K562 (cell line): ENCODE results near the gene GHR. TPM values are rescaled to one million over a fixed set of nuclear protein-coding genes. Genes with fewer than 3 reads are reported as not detected.

ENCODE experiments used
- ATAC-seq: fragments of 200-7000 bp; cut with Tn5 transposase; 3 replicates; pipeline ENCODE4 v1.9.1; 2020; ENCODE audit warnings: moderate library complexity
- BruUV-seq: library from RNA; stranded (reverse); fragments of 400-500 nt; replicated peaks from 2 replicates; lab custom pipeline; 2021; lab: Mats Ljungman, UMichigan
- CTCF ChIA-PET: fragments of 300-600 bp; formaldehyde crosslinking; extraction: SDS; loops from one replicate; lab custom pipeline; 2021; ENCODE audit warnings: low intra/inter-chr PET ratio; lab: Yijun Ruan, JAX
- POLR2A ChIA-PET: fragments of 300-600, 350-650 bp; sonication (Branson Sonifier 250); formaldehyde crosslinking; extraction: SDS; loops from one replicate; lab custom pipeline; 2021; ENCODE audit warnings: antibody characterized with exemption, inconsistent platforms; lab: Yijun Ruan, JAX
- DNase-seq, 4 experiments: peaks; one replicate each; pipeline versions ENCODE4 v3.0.0 to v3.0.0-alpha.2; 2011 to 2018; ENCODE audit warnings: low spot score in 3 of 4, mixed read lengths in 3 of 4; ENCODE audit errors: extremely low read depth in 1 of 4
- FAIRE-seq: peaks from 2 replicates; lab custom pipeline; 2011; peaks lifted over from hg19 to GRCh38; lab: Jason Lieb, UNC
- H2AFZ ChIP-seq: 2 replicates; pipeline ENCODE4 v1.6.0; 2011; ENCODE audit warnings: low read depth, low read length, control low read depth, inconsistent platforms
- H3K27ac ChIP-seq: fragments of 200-600 bp; 3 replicates; pipeline ENCODE4 v1.8.0; 2011; ENCODE audit warnings: low read depth, mild to moderate bottlenecking, control low read depth, inconsistent platforms, low read length, moderate library complexity, mixed read lengths; ENCODE audit errors: extremely low read depth
- H3K27me3 ChIP-seq, 2 experiments: fragments of 300-600 bp in 1 of 2; 2 replicates in 1 of 2; 3 replicates in 1 of 2; pipeline versions ENCODE4 v1.6.0 to v1.8.0; 2011; ENCODE audit warnings: inconsistent platforms in 2 of 2, low read length in 2 of 2, mild to moderate bottlenecking in 1 of 2, mixed read lengths in 1 of 2, moderate library complexity in 1 of 2; ENCODE audit not compliant: control insufficient read depth in 2 of 2, insufficient read depth in 2 of 2
- H3K36me3 ChIP-seq: fragments of 300-600 bp; 3 replicates; pipeline ENCODE4 v1.8.0; 2011; ENCODE audit warnings: mild to moderate bottlenecking, low read length, inconsistent platforms; ENCODE audit not compliant: control insufficient read depth, insufficient read depth
- H3K4me1 ChIP-seq, 2 experiments: fragments of 200-600 bp in 1 of 2; replicated peaks in 1 of 2; 2 replicates in 1 of 2; 3 replicates in 1 of 2; pipeline versions ENCODE4 v1.5.1 to v1.8.0; 2011; ENCODE audit warnings: inconsistent platforms in 2 of 2, low read length in 2 of 2, mild to moderate bottlenecking in 1 of 2, mixed read lengths in 1 of 2, moderate library complexity in 1 of 2; ENCODE audit not compliant: control insufficient read depth in 2 of 2, insufficient read depth in 2 of 2
- H3K4me2 ChIP-seq: 2 replicates; pipeline ENCODE4 v1.6.1; 2011; ENCODE audit warnings: low read length, control low read depth, inconsistent platforms, mixed read lengths; ENCODE audit not compliant: insufficient read depth
- H3K4me3 ChIP-seq: fragments of 200-600 bp; sonication (generic), shearing (Covaris generic); 2 replicates; pipeline ENCODE4 v1.5.1; 2016; ENCODE audit warnings: control low read depth, inconsistent platforms
- H3K79me2 ChIP-seq: fragments of 200-600 bp; 3 replicates; pipeline ENCODE4 v1.8.0; 2011; ENCODE audit warnings: low read length, inconsistent platforms; ENCODE audit not compliant: control insufficient read depth, insufficient read depth
- H3K9ac ChIP-seq, 2 experiments: 2 replicates each; pipeline versions ENCODE4 v1.6.0 to v1.6.1; 2011; ENCODE audit warnings: low read depth in 2 of 2, low read length in 2 of 2, control low read depth in 1 of 2, inconsistent platforms in 1 of 2, mild to moderate bottlenecking in 1 of 2, mixed read lengths in 1 of 2; ENCODE audit not compliant: insufficient read depth in 1 of 2
- H3K9me1 ChIP-seq: one replicate; pipeline ENCODE4 v1.6.0; 2011; ENCODE audit warnings: inconsistent platforms, mild to moderate bottlenecking, low read length, moderate library complexity; ENCODE audit not compliant: control insufficient read depth, insufficient read depth
- H3K9me3 ChIP-seq: replicated peaks from 2 replicates; pipeline ENCODE4 v1.5.1; 2011; ENCODE audit warnings: low read depth, low read length, inconsistent platforms; ENCODE audit not compliant: control insufficient read depth, insufficient read depth
- H4K20me1 ChIP-seq: replicated peaks from 2 replicates; pipeline ENCODE4 v1.6.1; 2011; ENCODE audit warnings: low read length, inconsistent platforms, mixed read lengths; ENCODE audit not compliant: control insufficient read depth, insufficient read depth
- CBX1 ChIP-seq: sonication (generic); IDR thresholded peaks from 2 replicates; pipeline ENCODE4 v1.6.1; 2016; ENCODE audit warnings: antibody characterized with exemption, low read depth, mild to moderate bottlenecking
- CEBPG ChIP-seq, 3 experiments: fragments of 200-800 bp in 1 of 3; sonication (Bioruptor generic) in 1 of 3; sonication (generic) in 1 of 3; formaldehyde crosslinking in 1 of 3; IDR thresholded peaks in 2 of 3; conservative IDR thresholded peaks in 1 of 3; 2 replicates each; pipeline versions ENCODE4 v1.6.1 to v1.8.0; 2016 to 2022; ENCODE audit warnings: missing compliant biosample characterization in 2 of 3, missing genetic modification characterization in 2 of 3, mild to moderate bottlenecking in 1 of 3, missing genetic modification reagents in 1 of 3
- ETV6 ChIP-seq, 3 experiments: fragments of 150-350 bp in 1 of 3; sonication (generic) in 1 of 3; formaldehyde crosslinking in 1 of 3; IDR thresholded peaks; 2 replicates each; pipeline versions ENCODE4 v1.6.1 to v1.8.0; 2014 to 2022; ENCODE audit warnings: borderline replicate concordance in 2 of 3, low read depth in 2 of 3, antibody characterized with exemption in 1 of 3, low read length in 1 of 3, mild to moderate bottlenecking in 1 of 3, missing genetic modification reagents in 1 of 3
- FOXM1 ChIP-seq, 2 experiments: fragments of 450-650 bp in 1 of 2; sonication (generic) in 1 of 2; formaldehyde crosslinking in 1 of 2; IDR thresholded peaks; 2 replicates each; pipeline versions ENCODE4 v1.6.1 to v1.9.0; 2017 to 2022; ENCODE audit warnings: low read depth in 2 of 2, mild to moderate bottlenecking in 2 of 2, missing genetic modification reagents in 1 of 2, moderate library complexity in 1 of 2
- RBM25 ChIP-seq: fragments of 200-400 bp; formaldehyde crosslinking; IDR thresholded peaks from 2 replicates; pipeline ENCODE4 v1.6.1; 2018; ENCODE audit warnings: low read length, low read depth, moderate library complexity; ENCODE audit not compliant: severe bottlenecking
- ZFP36 ChIP-seq: fragments of 150-350 bp; IDR thresholded peaks from 2 replicates; pipeline ENCODE4 v1.6.1; 2018; ENCODE audit warnings: low read length, low read depth; ENCODE audit not compliant: partially characterized antibody
- WGBS: fragments of 100-300 bp; shearing (Covaris generic); methylation state at CpG from one replicate; pipeline ENCODE4 v1.1.6; 2016; ENCODE audit warnings: low coverage, mixed read lengths; ENCODE audit not compliant: insufficient coverage; ENCODE audit errors: missing lambda C conversion rate; 5-methylcytosine and 5-hydroxymethylcytosine counted together
- in situ Hi-C: fragments of 300-500 bp; cut with MboI; formaldehyde crosslinking; loops from 4 replicates; pipeline ENCODE4 v1.15.0; 2018; ENCODE audit warnings: inconsistent platforms, mixed read lengths
- intact Hi-C: fragments of 100-400 bp; cut with micrococcal nuclease; formaldehyde crosslinking; loops from 2 replicates; pipeline ENCODE4 v1.14.2; 2022
- polyA plus RNA-seq, 8 experiments: library from polyadenylated mRNA; depleted of rRNA in 4 of 8; stranded (reverse) in 5 of 8; unstranded in 3 of 8; fragments of >200 nt; fragmentation: Nextera tagmentation in 2 of 8; fragmentation: Illumina TruSeq in 1 of 8; extraction: Ambion mirVana in 2 of 8; extraction: Trizol in 1 of 8; gene quantifications; 2 replicates each; pipeline versions ENCODE4 v1.2.1 to v1.2.3, GENCODE V29; 2011 to 2014; ENCODE audit warnings: inconsistent platforms in 1 of 8, missing spikeins in 1 of 8
- total RNA-seq, 7 experiments: library from RNA; depleted of rRNA in 6 of 7; stranded (reverse); fragments of >200 nt in 6 of 7; fragmentation: Illumina TruSeq in 2 of 7; extraction: Trizol in 2 of 7; gene quantifications; 2 replicates each; pipeline versions ENCODE4 v1.2.1 to v1.2.3, GENCODE V29; 2011 to 2021; ENCODE audit warnings: low replicate concordance in 1 of 7

The GHR gene
- total and polyA plus RNA-seq, 9 of the 15 experiments (the other 6 are each of a cell fraction or from before 2014, with no cell fraction given), result 0.01 to 0.13 (median 0.07) TPM; not detected in 5

GRCh38 chr5:42701351-42702059 is 278.3 kb downstream of the GHR start:
- H3K4me1 ChIP-seq, result no peaks in the 10 kb centered on the region
- no peaks in the 10 kb centered on the region for H3K9me1 ChIP-seq
- no peaks in the 10 kb centered on the region for H3K36me3 ChIP-seq
- DNase-seq (no peak), FAIRE-seq (no peak), ATAC-seq (no peak)
- ChIA-PET CTCF (no interaction called here), POLR2A (interaction anchor here (1.0 to 1.4 kb wide), 3 partner anchors 9 to 33 kb away, joined by 3 to 4 read pairs (median 4); no protein-coding TSS in a partner anchor)
- H4K20me1 ChIP-seq, result no peaks in the 10 kb centered on the region
- no peaks in the 10 kb centered on the region for H3K79me2 ChIP-seq
- in situ Hi-C loops (no loop called here), intact Hi-C loops (no loop called here)
- no peak overlapping the region for H3K4me3 ChIP-seq
- no peak overlapping the region for H3K9ac ChIP-seq
- no TSS peak for BruUV-seq
- no peaks in the 10 kb centered on the region for H3K9me3 ChIP-seq
- no peak overlapping the region for H3K27ac ChIP-seq
- H2AFZ ChIP-seq, result no peak overlapping the region
- no peak for TF ChIP-seq CBX1
- TF ChIP-seq CEBPG (CRISPR knock-in tag; IDR thresholded peaks at IDR 0.05), result no peak
- TF ChIP-seq CEBPG (tag; conservative IDR thresholded peaks at IDR 0.05 in 1 of 2, IDR thresholded peaks at IDR 0.05 in 1 of 2), result peak in 1 of 2 experiments; percentile 64; a peak in 3 of 4 replicates
- 1% methylated on average over 7 of the region's 7 CpGs for WGBS
- no peaks in the 10 kb centered on the region for H3K27me3 ChIP-seq
- no peak overlapping the region for H3K4me2 ChIP-seq

DNA sequence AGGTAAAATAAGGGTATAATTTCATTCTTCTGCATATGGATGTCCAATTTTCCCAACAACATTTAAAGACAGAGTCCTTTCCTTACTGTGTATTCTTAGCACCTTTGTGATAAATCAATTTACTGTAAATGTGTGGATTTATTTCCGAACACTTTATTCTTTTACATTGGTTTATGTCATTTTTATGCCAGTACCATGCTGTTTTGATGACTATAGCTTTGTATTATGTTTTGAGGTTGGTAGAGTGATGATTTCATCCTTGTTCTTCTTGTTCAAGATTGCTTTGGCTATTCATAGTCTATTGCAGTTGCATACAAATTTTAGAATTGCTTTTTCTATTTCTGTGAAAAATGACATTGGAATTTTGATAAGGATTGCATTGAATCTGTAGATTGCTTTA is 280.0 kb downstream of the GHR start:
- in situ Hi-C loops, result no loop called here
- POLR2A ChIA-PET, result no interaction called here
- Histone ChIP-seq H3K36me3 (no peaks in the 10 kb centered on the region), H3K9me1 (no peaks in the 10 kb centered on the region), H3K4me2 (no peak overlapping the region), H3K9ac (no peak overlapping the region), H2AFZ (no peak overlapping the region), H3K79me2 (no peaks in the 10 kb centered on the region), H3K4me1 (no peaks in the 10 kb centered on the region), H3K27me3 (no peaks in the 10 kb centered on the region), H3K4me3 (no peak overlapping the region), H3K9me3 (no peaks in the 10 kb centered on the region), H3K27ac (no peak overlapping the region), H4K20me1 (no peaks in the 10 kb centered on the region)
- BruUV-seq, result no TSS peak
- ATAC-seq, result no peak
- TF ChIP-seq RBM25 (peak; percentile 87), ZFP36 (no peak), FOXM1 (IDR thresholded peaks at IDR 0.05; ENCODE audit: low read depth) (no peak), FOXM1 (CRISPR knock-in tag; IDR thresholded peaks at IDR 0.05; ENCODE audit: low read depth) (no peak), ETV6 (IDR thresholded peaks at IDR 0.05; ENCODE audit: borderline replicate concordance in 1 of 2, low read depth in 2 of 2, low read length in 1 of 2) (no peak), ETV6 (CRISPR knock-in tag; IDR thresholded peaks at IDR 0.05; ENCODE audit: borderline replicate concordance) (no peak)
- CTCF ChIA-PET, result no interaction called here
- FAIRE-seq, result no peak
- intact Hi-C loops, result no loop called here
- no peak for DNase-seq
- WGBS, result 0% methylated on average over 1 of the region's 1 CpG
